Stimulated activated CD8-positive, alpha-beta memory T cell treated with anti-CD3 and anti-CD28 coated beads, Interleukin-15, amount 100 ng/mL, for 4 hours (primary cell): ENCODE data around the gene VPS26C.

Source experiments
- DNase-seq, 2 donors: peaks; one replicate each; pipeline ENCODE4 v3.0.0-alpha.2; 2020; ENCODE audit warnings: low read depth in 2 of 2

The VPS26C gene

DNA sequence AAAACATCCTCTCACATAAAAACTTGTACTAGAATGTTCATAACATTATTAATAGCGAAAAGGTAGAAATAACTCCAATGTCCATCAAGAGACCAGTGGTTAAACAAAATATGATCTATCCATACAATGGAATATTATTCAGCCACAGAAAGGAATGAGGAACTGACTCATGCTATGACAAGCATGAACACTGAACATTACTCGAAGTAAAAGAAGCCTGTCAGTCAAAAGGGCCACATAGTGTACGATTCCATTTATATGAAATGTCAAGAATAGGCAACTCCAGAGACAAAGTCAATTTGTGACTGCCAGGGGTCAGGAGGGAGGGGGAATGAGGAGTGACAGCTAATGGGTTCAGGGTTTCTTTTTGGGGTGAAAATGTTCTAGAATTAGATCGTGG, 2.3 kb downstream of the VPS26C start:
- DNase-seq: no peak

- no peak for DNase-seq
Measured at GRCh38 chr21:37263827-37264600, 3.1 kb downstream of the VPS26C start.

DNA sequence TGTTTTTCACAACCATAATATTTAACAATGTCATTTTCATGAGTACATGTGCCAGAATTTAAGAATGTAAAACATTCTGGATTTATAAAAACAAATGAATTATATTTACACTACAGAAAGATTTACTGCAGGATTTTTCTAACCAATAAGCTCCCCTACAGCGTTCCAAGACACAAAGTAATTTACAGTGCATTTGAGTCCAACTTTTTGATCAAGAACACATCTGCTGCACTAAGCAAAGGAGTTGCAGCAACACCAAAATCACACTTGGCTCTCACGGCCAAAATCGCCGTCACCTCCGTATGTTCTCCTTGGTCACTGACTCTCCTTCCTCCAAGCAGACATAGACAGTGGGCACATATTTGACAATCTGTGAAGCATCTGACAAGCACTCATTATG, 7.7 kb downstream of the VPS26C start:
- DNase-seq: no peak

- DNase-seq: peak; percentile 57 to 65
Measured at GRCh38 chr21:37257967-37258877, 8.9 kb downstream of the VPS26C start.

GRCh38 chr21:37257511-37257966, 9.6 kb downstream of the VPS26C start:
- DNase-seq: no peak

DNA sequence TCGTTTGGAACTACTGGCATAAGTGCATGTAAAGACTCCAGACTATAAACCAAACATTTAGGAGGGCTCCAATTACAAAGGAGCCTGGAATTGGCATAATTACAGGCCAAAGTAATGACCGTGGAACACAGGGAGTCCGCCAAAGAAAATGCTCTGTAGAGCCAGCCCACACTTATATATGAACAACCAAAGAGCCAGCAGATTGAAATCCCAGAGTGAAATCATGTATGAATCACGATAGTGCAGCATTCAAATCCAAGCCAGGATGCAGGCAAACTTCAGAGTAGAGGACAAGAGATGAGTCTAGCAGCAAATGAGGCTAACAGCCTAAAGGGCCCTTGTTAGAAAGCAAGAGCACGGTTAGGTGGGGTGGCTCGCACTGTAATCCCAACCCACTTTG, 13.1 kb downstream of the VPS26C start:
- DNase-seq: no peak

GRCh38 chr21:37251294-37251634, 15.9 kb downstream of the VPS26C start:
- no peak for DNase-seq

- no peak for DNase-seq
Measured at GRCh38 chr21:37249112-37249904, 17.8 kb downstream of the VPS26C start.

- DNase-seq: no peak
Measured at GRCh38 chr21:37248298-37248697, 18.8 kb downstream of the VPS26C start.

DNA sequence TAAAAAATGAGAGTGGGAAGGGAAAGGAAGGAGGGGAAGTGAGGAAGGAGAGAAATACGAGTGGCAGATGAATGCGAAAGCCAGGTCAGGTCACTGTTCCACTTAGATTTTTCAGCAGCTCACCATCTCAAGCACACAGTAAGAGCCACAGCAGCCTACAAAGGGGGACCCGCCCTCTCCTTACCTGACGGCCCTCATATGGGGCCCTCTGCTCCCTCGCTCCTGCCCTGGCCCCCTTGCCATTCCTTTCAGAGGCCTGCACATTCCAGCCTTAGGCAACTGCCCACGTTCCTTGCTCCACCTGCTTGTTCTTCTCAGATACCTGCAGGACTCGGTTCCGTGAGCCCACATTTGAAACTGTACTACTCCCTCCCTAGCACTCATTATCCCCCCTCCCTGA, 22.0 kb downstream of the VPS26C start:
- no peak for DNase-seq

GRCh38 chr21:37244501-37245095, 22.5 kb downstream of the VPS26C start:
- no peak for DNase-seq

GRCh38 chr21:37243961-37244360, 23.2 kb downstream of the VPS26C start:
- DNase-seq: no peak

DNA sequence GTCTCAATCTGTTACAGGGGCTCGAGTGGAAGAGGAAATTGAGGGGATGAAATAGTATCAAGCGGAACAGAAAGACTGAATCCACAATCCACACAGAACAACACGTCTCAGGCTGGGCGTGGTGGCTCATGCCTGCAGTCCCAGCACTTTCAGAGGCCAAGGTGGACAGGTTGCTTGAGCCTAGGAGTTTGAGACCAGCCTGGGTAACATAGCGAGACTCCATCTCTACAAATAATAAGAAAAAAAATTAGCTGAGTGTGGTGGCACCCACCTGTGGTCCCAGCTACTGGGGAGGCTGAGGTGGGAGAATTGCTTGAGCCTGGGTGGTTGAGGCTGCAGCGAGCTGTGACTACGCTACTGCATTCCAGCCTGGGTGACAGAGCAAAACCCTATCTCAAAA, 25.7 kb downstream of the VPS26C start:
- no peak for DNase-seq

GRCh38 chr21:37240978-37241377, 26.2 kb downstream of the VPS26C start:
- no peak for DNase-seq

GRCh38 chr21:37237764-37238163, 29.4 kb downstream of the VPS26C start:
- no peak for DNase-seq

DNA sequence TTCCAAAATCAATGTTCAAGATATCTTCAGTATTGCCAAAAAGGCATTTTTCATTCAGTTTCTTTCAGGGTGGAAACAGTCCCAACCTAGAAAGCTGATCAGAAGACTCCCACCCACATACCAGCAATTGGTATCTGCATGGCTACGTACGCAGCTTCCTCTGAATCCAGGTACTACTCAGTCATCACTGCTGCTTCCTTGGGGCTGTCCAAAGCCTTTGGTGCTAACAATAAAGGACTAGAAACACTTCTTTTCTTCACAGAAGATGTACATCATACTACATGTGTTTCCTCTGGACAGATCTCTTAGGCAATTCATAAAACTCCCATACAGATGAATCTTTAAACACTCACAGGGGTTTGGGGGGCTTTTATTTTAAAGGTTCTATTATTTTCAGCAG, 29.8 kb downstream of the VPS26C start:
- DNase-seq: no peak

DNA sequence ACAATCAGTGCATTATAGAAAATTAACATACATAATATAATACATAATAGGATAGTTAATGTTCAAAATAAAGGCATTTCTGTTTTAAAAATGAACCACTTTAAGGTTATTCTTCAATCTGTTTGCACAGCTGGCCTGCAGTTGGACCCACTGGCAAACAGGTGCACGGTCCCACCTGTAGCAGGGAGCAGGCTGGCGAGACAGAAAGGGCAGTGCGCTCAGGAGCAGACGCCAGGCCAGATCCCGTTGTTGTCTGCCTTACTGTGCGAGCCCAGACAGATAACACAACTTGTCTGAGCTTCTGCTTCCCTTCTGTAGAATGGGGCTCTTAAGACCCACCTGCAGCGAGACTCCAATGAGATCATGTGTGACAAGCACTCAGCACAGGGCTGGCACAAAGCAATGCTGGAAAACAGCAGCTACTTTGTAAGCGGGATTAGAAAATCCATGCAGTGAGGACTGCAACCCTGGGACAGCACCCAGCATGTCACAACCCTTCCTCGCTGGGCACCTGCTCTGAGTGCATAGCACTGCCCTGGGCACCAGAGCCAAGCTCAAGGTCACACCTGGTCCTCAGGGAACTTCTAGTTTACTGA, 33.5 kb downstream of the VPS26C start:
- DNase-seq: no peak

DNA sequence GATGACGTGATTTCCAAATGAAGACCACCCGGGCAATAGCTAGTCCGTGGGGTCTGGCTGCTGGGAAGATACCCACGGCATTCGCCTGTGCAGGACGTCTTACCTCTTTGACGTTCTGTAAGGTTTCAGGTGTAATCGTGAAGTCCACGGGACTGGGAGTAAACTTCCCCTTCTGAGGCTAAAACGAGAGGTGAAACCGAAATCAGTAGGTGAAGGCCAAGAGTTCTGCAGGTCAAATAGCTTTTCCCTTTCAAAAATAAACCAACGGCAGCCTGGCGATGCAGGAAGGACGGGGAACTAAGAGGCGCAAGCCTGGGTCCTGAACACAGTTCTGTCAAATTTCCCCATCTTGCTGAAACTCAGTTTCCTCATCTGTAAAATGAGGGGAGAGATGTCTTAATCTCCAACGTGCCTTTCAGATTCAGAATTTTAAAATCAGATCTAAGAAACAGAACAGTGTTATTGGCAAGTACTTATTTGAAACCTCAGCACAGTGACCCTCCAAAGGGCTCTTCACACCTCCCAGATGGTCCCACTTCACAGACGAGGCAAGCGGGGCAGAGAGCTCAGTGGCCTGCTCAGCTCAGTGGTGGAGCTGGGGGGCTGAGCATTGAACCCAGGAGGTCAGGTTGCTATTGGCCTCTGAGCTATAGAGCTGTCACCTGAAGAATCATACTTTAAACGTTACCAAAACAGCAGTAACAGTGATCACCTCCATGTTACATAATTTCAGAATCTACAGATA, 34.7 kb downstream of the VPS26C start:
- DNase-seq: no peak

- no peak for DNase-seq
Measured at GRCh38 chr21:37231671-37232070, 35.5 kb downstream of the VPS26C start.

GRCh38 chr21:37231249-37231645, 35.9 kb downstream of the VPS26C start:
- DNase-seq: no peak
